ENCODE data around the gene CD4.

The CD4 gene

DNA sequence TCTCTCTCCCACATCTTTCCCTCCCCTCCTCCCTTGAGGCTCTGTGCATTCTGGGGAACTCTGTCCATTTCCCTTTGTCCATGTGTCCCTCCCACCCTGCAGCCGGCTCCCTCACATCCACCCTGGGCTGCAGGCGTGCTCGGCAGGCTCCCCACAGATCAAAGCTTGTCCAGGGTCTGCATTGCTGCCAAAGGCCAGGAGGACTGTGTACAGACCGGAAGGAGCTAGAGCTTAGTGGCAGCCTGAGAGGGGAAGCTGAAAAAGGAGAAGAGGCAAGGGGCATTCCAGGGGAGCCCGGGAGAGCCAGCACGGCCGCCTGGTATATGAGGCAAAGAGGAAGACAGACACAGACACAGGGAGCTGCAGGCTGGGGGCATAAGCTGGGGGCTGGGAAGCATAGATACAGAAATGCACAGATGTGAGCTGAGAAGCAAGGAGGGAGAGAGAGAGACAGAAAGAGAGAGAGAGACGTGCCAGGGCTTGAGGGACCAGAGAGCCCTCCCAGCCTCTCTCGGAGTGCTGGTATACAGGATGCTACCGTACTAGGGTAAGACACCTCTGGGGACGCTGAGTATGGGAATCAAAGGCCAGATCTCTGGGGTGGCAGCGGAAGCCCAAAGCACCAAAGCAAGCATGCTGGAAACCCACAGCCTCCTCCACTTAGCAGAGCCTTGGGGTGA, 3.3 kb downstream of the CD4 start:
- no peak for TF ChIP-seq CTCF (IDR thresholded peaks at IDR 0.05; ENCODE audit: poor library complexity, severe bottlenecking)
- H3K4me1 ChIP-seq (ENCODE audit: insufficient read depth, poor library complexity, severe bottlenecking): no peaks in the 10 kb centered on the region

GRCh38 chr12:6795088-6795487, 5.8 kb downstream of the CD4 start:
- no peaks in the 10 kb centered on the region for H3K36me3 ChIP-seq (ENCODE audit: low read depth)
- TF ChIP-seq CTCF (IDR thresholded peaks at IDR 0.05; ENCODE audit: poor library complexity, severe bottlenecking): no peak
- no peaks in the 10 kb centered on the region for H3K27me3 ChIP-seq (ENCODE audit: insufficient read depth, poor library complexity, severe bottlenecking)
- H3K4me1 ChIP-seq (ENCODE audit: insufficient read depth, poor library complexity, severe bottlenecking): no peaks in the 10 kb centered on the region
- ATAC-seq (ENCODE audit: low read depth): no peak
- no peak overlapping the region for H3K27ac ChIP-seq (ENCODE audit: poor library complexity, severe bottlenecking)
- no peaks in the 10 kb centered on the region for H3K9me3 ChIP-seq (ENCODE audit: severe bottlenecking)
- no peak overlapping the region for H3K4me3 ChIP-seq (ENCODE audit: severe bottlenecking)
- DNase-seq (ENCODE audit: low spot score): no peak

More for the DNA sequence above, 3.3 kb downstream of the CD4 start:
- Histone ChIP-seq H3K9me3 (ENCODE audit: severe bottlenecking) (no peaks in the 10 kb centered on the region), H3K4me3 (ENCODE audit: severe bottlenecking) (no peak overlapping the region), H3K36me3 (ENCODE audit: low read depth) (no peaks in the 10 kb centered on the region), H3K27me3 (ENCODE audit: insufficient read depth, poor library complexity, severe bottlenecking) (no peaks in the 10 kb centered on the region), H3K27ac (ENCODE audit: poor library complexity, severe bottlenecking) (no peak overlapping the region)
- peak; percentile 44 for ATAC-seq (ENCODE audit: low read depth)
- no peak for DNase-seq (ENCODE audit: low spot score)

DNA sequence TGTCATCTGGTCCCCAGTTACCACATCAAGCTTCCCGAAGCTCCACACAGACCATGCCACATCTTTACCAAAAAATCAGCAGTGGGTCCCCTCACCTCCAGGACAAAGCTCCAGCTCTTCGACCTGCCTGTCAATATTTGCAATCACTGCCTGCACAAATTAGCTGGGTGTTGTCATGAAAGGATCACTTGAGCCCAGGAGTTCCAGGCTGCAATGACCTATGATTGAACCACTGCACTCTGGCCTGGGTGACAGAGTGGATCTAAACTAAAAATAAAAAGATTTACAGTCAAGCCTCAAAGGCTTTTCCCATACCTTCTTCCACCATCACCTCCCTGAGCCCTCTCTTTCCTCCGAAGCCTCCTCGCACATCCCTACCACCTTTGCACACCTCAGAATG, 7.2 kb downstream of the CD4 start:
- H3K27me3 ChIP-seq (ENCODE audit: insufficient read depth, poor library complexity, severe bottlenecking): no peaks in the 10 kb centered on the region
- DNase-seq (ENCODE audit: low spot score) (no peak), ATAC-seq (ENCODE audit: low read depth) (no peak)
- no peaks in the 10 kb centered on the region for H3K36me3 ChIP-seq (ENCODE audit: low read depth)
- H3K9me3 ChIP-seq (ENCODE audit: severe bottlenecking): no peaks in the 10 kb centered on the region
- H3K27ac ChIP-seq (ENCODE audit: poor library complexity, severe bottlenecking): no peak overlapping the region
- TF ChIP-seq CTCF (IDR thresholded peaks at IDR 0.05; ENCODE audit: poor library complexity, severe bottlenecking): no peak
- no peaks in the 10 kb centered on the region for H3K4me1 ChIP-seq (ENCODE audit: insufficient read depth, poor library complexity, severe bottlenecking)
- no peak overlapping the region for H3K4me3 ChIP-seq (ENCODE audit: severe bottlenecking)

DNA sequence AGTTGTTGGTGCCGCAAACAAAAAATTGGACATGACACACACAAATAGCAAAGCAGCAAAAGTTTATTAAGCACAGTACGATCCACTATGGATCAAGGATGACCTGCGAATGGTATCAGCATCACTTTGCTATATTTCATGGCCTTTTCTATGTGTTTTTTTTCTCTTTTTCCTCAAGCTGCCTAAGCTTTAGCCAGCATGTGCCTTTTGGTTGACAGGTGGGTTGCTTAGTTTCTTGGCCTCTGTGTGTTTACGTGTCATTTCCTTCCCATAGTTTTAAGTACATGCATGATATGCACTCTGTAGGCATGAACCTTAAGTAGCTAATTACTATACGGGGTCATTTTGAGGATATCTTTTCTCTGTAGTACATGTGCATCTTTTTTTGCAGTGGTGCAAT, 9.8 kb downstream of the CD4 start:
- H3K9me3 ChIP-seq (ENCODE audit: severe bottlenecking): no peaks in the 10 kb centered on the region
- no peak overlapping the region for H3K4me3 ChIP-seq (ENCODE audit: severe bottlenecking)
- H3K27ac ChIP-seq (ENCODE audit: poor library complexity, severe bottlenecking): no peak overlapping the region
- DNase-seq (ENCODE audit: low spot score) (no peak), ATAC-seq (ENCODE audit: low read depth) (no peak)
- TF ChIP-seq CTCF (IDR thresholded peaks at IDR 0.05; ENCODE audit: poor library complexity, severe bottlenecking): no peak
- H3K36me3 ChIP-seq (ENCODE audit: low read depth): no peaks in the 10 kb centered on the region
- H3K4me1 ChIP-seq (ENCODE audit: insufficient read depth, poor library complexity, severe bottlenecking): no peaks in the 10 kb centered on the region
- H3K27me3 ChIP-seq (ENCODE audit: insufficient read depth, poor library complexity, severe bottlenecking): no peaks in the 10 kb centered on the region

- no peaks in the 10 kb centered on the region for H3K36me3 ChIP-seq (ENCODE audit: low read depth)
- DNase-seq (ENCODE audit: low spot score) (no peak), ATAC-seq (ENCODE audit: low read depth) (peak; percentile 51; the same call in 1 of the 3 replicates)
- H3K4me3 ChIP-seq (ENCODE audit: severe bottlenecking): no peak overlapping the region
- H3K4me1 ChIP-seq (ENCODE audit: insufficient read depth, poor library complexity, severe bottlenecking): no peaks in the 10 kb centered on the region
- TF ChIP-seq CTCF (IDR thresholded peaks at IDR 0.05; ENCODE audit: poor library complexity, severe bottlenecking): no peak
- H3K27me3 ChIP-seq (ENCODE audit: insufficient read depth, poor library complexity, severe bottlenecking): no peaks in the 10 kb centered on the region
- no peak overlapping the region for H3K27ac ChIP-seq (ENCODE audit: poor library complexity, severe bottlenecking)
- no peaks in the 10 kb centered on the region for H3K9me3 ChIP-seq (ENCODE audit: severe bottlenecking)
These were observed 17.8 kb downstream of the CD4 start for GRCh38 chr12:6807170-6807569.
